Panc1 (cell line): ENCODE measurements around the gene NPC1L1. TPM values are rescaled to one million over a fixed set of nuclear protein-coding genes. Genes with fewer than 3 reads are reported as not detected.

ENCODE experiments used
- ATAC-seq: fragments of 200-7000 bp; cut with Tn5 transposase; 2 replicates; pipeline ENCODE4 v1.9.1; 2020; ENCODE audit warnings: mild to moderate bottlenecking, moderate library complexity
- BruUV-seq: library from RNA; stranded (reverse); fragments of 400-500 nt; replicated peaks from 2 replicates; lab custom pipeline; 2021; lab: Mats Ljungman, UMichigan
- CTCF ChIA-PET: fragments of 300-600 bp; sonication (Branson Sonifier 250); formaldehyde crosslinking; loops from one replicate; lab custom pipeline; 2022; ENCODE audit warnings: antibody characterized with exemption; lab: Charles Lee
- POLR2A ChIA-PET: fragments of 300-600 bp; sonication (Branson Sonifier 250); formaldehyde crosslinking; loops from one replicate; lab custom pipeline; 2022; ENCODE audit warnings: antibody characterized with exemption; lab: Charles Lee
- DNase-seq: peaks from one replicate; pipeline ENCODE4 v3.0.0-alpha.2; 2010; ENCODE audit warnings: low read depth, low spot score
- H3K27ac ChIP-seq: 2 replicates; pipeline ENCODE4 v1.5.1; 2011; ENCODE audit warnings: mild to moderate bottlenecking, low read length, inconsistent platforms
- H3K27me3 ChIP-seq: fragments of 200-500 bp; sonication (Bioruptor generic); 2 replicates; pipeline ENCODE4 v1.6.0; 2014; ENCODE audit warnings: low read length, inconsistent platforms; ENCODE audit not compliant: control insufficient read depth, insufficient read depth
- H3K36me3 ChIP-seq: fragments of 200-500 bp; sonication (Bioruptor generic); 2 replicates; pipeline ENCODE4 v1.5.1; 2014; ENCODE audit warnings: inconsistent platforms, mild to moderate bottlenecking, low read length, moderate library complexity; ENCODE audit not compliant: control insufficient read depth, insufficient read depth
- H3K4me1 ChIP-seq: 2 replicates; pipeline ENCODE4 v1.5.1; 2011; ENCODE audit warnings: inconsistent platforms, mild to moderate bottlenecking, low read length, moderate library complexity; ENCODE audit not compliant: control insufficient read depth, insufficient read depth
- H3K4me3 ChIP-seq, 2 experiments: 2 replicates each; pipeline ENCODE4 v1.5.1; 2011 to 2012; ENCODE audit warnings: low read depth in 2 of 2, low read length in 2 of 2, mild to moderate bottlenecking in 2 of 2, inconsistent platforms in 1 of 2, moderate library complexity in 1 of 2
- H3K9me3 ChIP-seq: fragments of 200-500 bp; sonication (Bioruptor generic); 2 replicates; pipeline ENCODE4 v1.5.1; 2014; ENCODE audit warnings: low read depth, mild to moderate bottlenecking, inconsistent platforms, low read length, moderate library complexity; ENCODE audit not compliant: control insufficient read depth, insufficient read depth
- CTCF ChIP-seq: fragments of 450-650 bp; IDR thresholded peaks from 2 replicates; pipeline ENCODE4 v1.5.1; 2017; ENCODE audit warnings: mild to moderate bottlenecking
- POLR2AphosphoS5 ChIP-seq: IDR thresholded peaks from 2 replicates; pipeline ENCODE4 v1.6.1; 2012; ENCODE audit warnings: mild to moderate bottlenecking, low read depth, low read length, moderate library complexity
- REST ChIP-seq, 2 experiments: IDR thresholded peaks; 2 replicates each; pipeline ENCODE4 v1.6.1; 2011 to 2012; ENCODE audit warnings: low read depth in 2 of 2, control low read depth in 1 of 2, low read length in 1 of 2, mild to moderate bottlenecking in 1 of 2, moderate library complexity in 1 of 2; ENCODE audit not compliant: insufficient read depth in 1 of 2
- SIN3A ChIP-seq: IDR thresholded peaks from 2 replicates; pipeline ENCODE4 v1.6.1; 2012; ENCODE audit warnings: low read depth, mild to moderate bottlenecking, low read length, moderate library complexity, borderline replicate concordance; ENCODE audit not compliant: insufficient read depth
- TCF7L2 ChIP-seq: IDR thresholded peaks from 2 replicates; pipeline ENCODE4 v1.6.1; 2011; ENCODE audit warnings: mild to moderate bottlenecking, low read depth, low read length, inconsistent platforms
- in situ Hi-C: cut with HindIII; loops from 2 replicates; pipeline ENCODE4 v1.10.0; 2016; ENCODE audit warnings: low sequenced_read_pairs, low pct_unique_long_range_greater_than_20kb
- intact Hi-C: fragments of 100-400 bp; cut with micrococcal nuclease; formaldehyde crosslinking; loops from one replicate; pipeline ENCODE4 v1.10.0; 2022; ENCODE audit not compliant: unreplicated experiment
- total RNA-seq: library from RNA; stranded (reverse); gene quantifications from one replicate; pipeline ENCODE4 v1.2.1, GENCODE V29; 2021; ENCODE audit not compliant: unreplicated experiment

Gene NPC1L1
- total RNA-seq, 1 experiment from 2014 or later: not detected

- CTCF ChIA-PET: interaction anchor here (0.7 kb wide), 1 partner anchor 198 kb away, joined by 4 read pairs; no protein-coding TSS in a partner anchor
- DNase-seq (no peak), ATAC-seq (no peak)
- Histone ChIP-seq H3K27ac (no peak overlapping the region), H3K4me1 (peaks cover 22% of the 10 kb centered on the region), H3K36me3 (peaks cover 28% of the 10 kb centered on the region), H3K9me3 (no peaks in the 10 kb centered on the region), H3K27me3 (no peaks in the 10 kb centered on the region), H3K4me3 (no peak overlapping the region)
- TF ChIP-seq POLR2AphosphoS5 (no peak), CTCF (peak; percentile 5; the same call in 1 of the 2 replicates)
- POLR2A ChIA-PET: no interaction called here
- BruUV-seq: no TSS peak
- in situ Hi-C loops (no loop called here), intact Hi-C loops (no loop called here)
Observed at GRCh38 chr7:44486693-44487092, 54.4 kb downstream of the NPC1L1 start.

- Histone ChIP-seq H3K4me1 (peaks cover 19% of the 10 kb centered on the region), H3K4me3 (no peak overlapping the region), H3K36me3 (peaks cover 33% of the 10 kb centered on the region), H3K27me3 (no peaks in the 10 kb centered on the region), H3K27ac (no peak overlapping the region), H3K9me3 (no peaks in the 10 kb centered on the region)
- no peak for ATAC-seq
- TF ChIP-seq REST (IDR thresholded peaks at IDR 0.05; ENCODE audit: insufficient read depth in 1 of 2, low read depth in 2 of 2, low read length in 1 of 2) (no peak), POLR2AphosphoS5 (no peak), TCF7L2 (no peak), SIN3A (no peak), CTCF (no peak)
- intact Hi-C loops (no loop called here), in situ Hi-C loops (no loop called here)
- POLR2A ChIA-PET: no interaction called here
- CTCF ChIA-PET: no interaction called here
- DNase-seq: no peak
- BruUV-seq: no TSS peak
Observed at GRCh38 chr7:44486001-44486400, 55.1 kb downstream of the NPC1L1 start.
